GM21825 (cell line): ENCODE measurements around the gene ANKHD1.

Experiments used
- ATAC-seq: cut with Tn5 transposase; IDR thresholded peaks from one replicate; pipeline ENCODE4 v1.9.1; 2021; ENCODE audit warnings: mild to moderate bottlenecking, moderate library complexity; ENCODE audit not compliant: unreplicated experiment

Gene ANKHD1

GRCh38 chr5:140401362-140402257, at the start of gene ANKHD1:
Gene ANKHD1 (plus strand): TSS chr5:140401833. CDS start chr5:140401968, 135 bp downstream.
- peak; percentile 84 for ATAC-seq

GRCh38 chr5:140355546-140355945, 46.1 kb upstream of the ANKHD1 start:
- ATAC-seq = no peak

- ATAC-seq = no peak
Observed at GRCh38 chr5:140356853-140357725, 44.5 kb upstream of the ANKHD1 start.

- ATAC-seq = peak; percentile 88
Observed at GRCh38 chr5:140357726-140358093, 43.9 kb upstream of the ANKHD1 start.

GRCh38 chr5:140358738-140359310, 42.8 kb upstream of the ANKHD1 start:
- no peak for ATAC-seq

GRCh38 chr5:140360101-140360500, 41.5 kb upstream of the ANKHD1 start, which contains the start of gene SLC4A9:
Gene SLC4A9 (plus strand): TSS chr5:140360194. CDS start chr5:140360237, 43 bp downstream.
- ATAC-seq = no peak

GRCh38 chr5:140360681-140361479, 40.8 kb upstream of the ANKHD1 start:
- ATAC-seq = no peak

GRCh38 chr5:140361901-140362300, 39.7 kb upstream of the ANKHD1 start:
- ATAC-seq = no peak

- ATAC-seq = no peak
Observed at GRCh38 chr5:140362311-140362710, 39.3 kb upstream of the ANKHD1 start.

GRCh38 chr5:140362875-140363630, 38.6 kb upstream of the ANKHD1 start:
- peak; percentile 66 for ATAC-seq

GRCh38 chr5:140363631-140364471, 37.8 kb upstream of the ANKHD1 start:
- ATAC-seq = no peak

- no peak for ATAC-seq
Observed at GRCh38 chr5:140364472-140364765, 37.2 kb upstream of the ANKHD1 start.

GRCh38 chr5:140365282-140365681, 36.4 kb upstream of the ANKHD1 start:
- ATAC-seq = no peak

- no peak for ATAC-seq
Observed at GRCh38 chr5:140365941-140366340, 35.7 kb upstream of the ANKHD1 start.

- no peak for ATAC-seq
Observed at GRCh38 chr5:140366589-140367255, 34.9 kb upstream of the ANKHD1 start.

- no peak for ATAC-seq
Observed at GRCh38 chr5:140367256-140368013, 34.2 kb upstream of the ANKHD1 start.

GRCh38 chr5:140371356-140372151, 30.1 kb upstream of the ANKHD1 start:
- ATAC-seq = no peak
